Amniotic epithelial cell (primary cell): ENCODE results near the gene UBAP2L.
"Not testable (repeated sequence)": the region's sequence is repeated elsewhere in the genome, so short reads cannot be mapped to it uniquely, and the experiment has no call there.

ENCODE experiments used
- DNase-seq: peaks from one replicate; pipeline ENCODE4 v3.0.0-alpha.2; 2010; ENCODE audit warnings: low read depth

UBAP2L gene

GRCh38 chr1:154240294-154240833 is 19.6 kb downstream of the UBAP2L start:
- DNase-seq = no peak

- no peak for DNase-seq
Observed at GRCh38 chr1:154241703-154242351, 21.1 kb downstream of the UBAP2L start.

GRCh38 chr1:154253671-154254070 is 32.9 kb downstream of the UBAP2L start:
- no peak for DNase-seq

- no peak for DNase-seq
Observed at GRCh38 chr1:154256686-154257085, 35.9 kb downstream of the UBAP2L start.

GRCh38 chr1:154258784-154259183 is 38.0 kb downstream of the UBAP2L start:
- no peak for DNase-seq

- DNase-seq = no peak
Observed at GRCh38 chr1:154260127-154260526, 39.4 kb downstream of the UBAP2L start.

- DNase-seq = peak; percentile 66
Observed at GRCh38 chr1:154263465-154264332, 42.9 kb downstream of the UBAP2L start.

- DNase-seq = no peak
Observed at GRCh38 chr1:154264454-154264853, 43.7 kb downstream of the UBAP2L start.

- no peak for DNase-seq
Observed at GRCh38 chr1:154265586-154265985, 44.8 kb downstream of the UBAP2L start.

GRCh38 chr1:154270833-154271232 is 50.1 kb downstream of the UBAP2L start:
- no peak for DNase-seq

GRCh38 chr1:154272217-154272998 is 51.7 kb downstream of the UBAP2L start, which contains the start of gene HAX1:
Gene HAX1 (plus strand): TSS chr1:154272629. CDS start chr1:154272724, 95 bp downstream.
- DNase-seq = peak; percentile 94

GRCh38 chr1:154272999-154273563 is 52.3 kb downstream of the UBAP2L start:
- DNase-seq = no peak

- DNase-seq = no peak
Observed at GRCh38 chr1:154276797-154277196, 56.0 kb downstream of the UBAP2L start.

GRCh38 chr1:154287591-154287990 is 66.8 kb downstream of the UBAP2L start:
- not testable (repeated sequence) for DNase-seq

GRCh38 chr1:154288661-154289060 is 67.9 kb downstream of the UBAP2L start:
- no peak for DNase-seq

GRCh38 chr1:154290921-154291320 is 70.2 kb downstream of the UBAP2L start:
- DNase-seq = no peak

GRCh38 chr1:154295408-154296235 is 74.9 kb downstream of the UBAP2L start:
- no peak for DNase-seq

GRCh38 chr1:154301582-154301981 is 80.8 kb downstream of the UBAP2L start:
- DNase-seq = no peak

- DNase-seq = peak; percentile 13
Observed at GRCh38 chr1:154304664-154305337, 84.0 kb downstream of the UBAP2L start.

- peak; percentile 80 for DNase-seq
Observed at GRCh38 chr1:154306151-154306550, 85.4 kb downstream of the UBAP2L start.
